ENCODE measurements around the gene NGF. TPM values are rescaled to one million over a fixed set of nuclear protein-coding genes. Genes with fewer than 3 reads are reported as not detected.

NGF gene
- polyA plus RNA-seq, 1 experiment = 6.7 TPM

DNA sequence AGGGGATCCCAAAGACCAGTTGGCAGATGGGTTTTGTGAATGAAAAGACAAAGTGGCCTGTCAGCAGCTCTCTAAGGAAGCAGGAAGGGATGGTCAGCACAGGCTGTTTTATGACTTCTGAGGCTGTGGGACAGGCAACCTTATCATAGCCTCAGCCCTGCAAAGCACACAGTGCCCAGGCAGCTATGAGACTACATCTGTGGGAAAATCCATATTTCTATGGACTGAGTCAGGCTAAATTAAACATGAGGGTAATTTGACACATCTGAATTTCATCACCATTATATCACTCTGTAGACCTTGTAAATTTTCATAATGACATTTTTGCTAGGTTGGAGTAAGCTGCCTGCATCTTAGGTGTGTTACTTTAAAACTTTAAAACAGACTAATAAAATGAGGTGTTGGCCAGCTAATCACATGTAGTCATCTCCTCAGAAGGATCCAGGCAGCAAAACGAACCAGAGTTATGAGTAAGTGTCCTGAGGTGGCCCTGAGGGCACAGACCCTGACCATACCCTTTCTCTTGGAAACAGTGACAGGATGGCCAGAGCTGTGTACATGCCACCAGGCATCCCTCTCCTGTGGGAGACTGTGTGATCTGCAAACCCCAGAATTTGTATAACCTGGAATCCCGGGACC is 14.6 kb downstream of the NGF start:
- POLR2A ChIA-PET = no interaction called here
- no peaks in the 10 kb centered on the region for H3K9me3 ChIP-seq (ENCODE audit: control insufficient read depth, insufficient read depth, low read length)
- no peaks in the 10 kb centered on the region for H3K27me3 ChIP-seq (ENCODE audit: control insufficient read depth, insufficient read depth, low read length)
- H3K4me3 ChIP-seq (ENCODE audit: low read depth, low read length) = no peak overlapping the region
- peak overlapping the region; percentile 47 for H3K27ac ChIP-seq (ENCODE audit: low read depth, low read length)
- no peak for TF ChIP-seq CTCF (IDR thresholded peaks at IDR 0.05; ENCODE audit: low read depth, low read length)
- no peak for DNase-seq (ENCODE audit: low read depth, low spot score)
- CTCF ChIA-PET = interaction anchor here (0.9 to 1.7 kb wide), 4 partner anchors 9 to 272 kb away, joined by 3 to 7 read pairs (median 3); no protein-coding TSS in a partner anchor

DNA sequence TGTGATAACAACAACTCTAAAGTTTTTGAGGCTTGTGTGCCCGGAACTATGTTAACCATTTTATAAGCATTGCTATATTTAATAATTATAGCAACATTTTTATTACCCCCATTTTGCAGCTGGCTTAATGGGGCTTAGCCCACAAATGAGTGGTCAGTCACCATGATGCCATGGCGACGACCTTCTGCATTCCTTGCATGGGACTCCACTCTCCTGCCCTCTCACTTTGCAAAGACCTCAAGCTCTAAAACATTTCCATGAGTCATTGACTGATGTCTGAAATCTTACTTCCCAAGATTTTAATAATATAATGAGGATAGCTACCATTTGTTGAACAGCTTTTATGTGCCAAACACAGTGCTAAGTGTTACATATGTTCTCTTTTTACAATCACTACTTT is 15.4 kb downstream of the NGF start:
- ChIA-PET CTCF (interaction anchor here (0.9 to 1.7 kb wide), 4 partner anchors 9 to 273 kb away, joined by 3 to 7 read pairs (median 3); no protein-coding TSS in a partner anchor), POLR2A (interaction anchor here (1.0 kb wide), 1 partner anchor 72 kb away, joined by 3 read pairs; no protein-coding TSS in a partner anchor)
- Histone ChIP-seq H3K27me3 (ENCODE audit: control insufficient read depth, insufficient read depth, low read length) (no peaks in the 10 kb centered on the region), H3K9me3 (ENCODE audit: control insufficient read depth, insufficient read depth, low read length) (no peaks in the 10 kb centered on the region), H3K27ac (ENCODE audit: low read depth, low read length) (no peak overlapping the region), H3K4me3 (ENCODE audit: low read depth, low read length) (no peak overlapping the region)
- no peak for TF ChIP-seq CTCF (IDR thresholded peaks at IDR 0.05; ENCODE audit: low read depth, low read length)
- DNase-seq (ENCODE audit: low read depth, low spot score) = no peak

GRCh38 chr1:115320377-115320776 is 17.7 kb downstream of the NGF start:
- Histone ChIP-seq H3K4me3 (ENCODE audit: low read depth, low read length) (no peak overlapping the region), H3K27me3 (ENCODE audit: control insufficient read depth, insufficient read depth, low read length) (no peaks in the 10 kb centered on the region), H3K27ac (ENCODE audit: low read depth, low read length) (no peak overlapping the region), H3K9me3 (ENCODE audit: control insufficient read depth, insufficient read depth, low read length) (no peaks in the 10 kb centered on the region)
- no peak for TF ChIP-seq CTCF (IDR thresholded peaks at IDR 0.05; ENCODE audit: low read depth, low read length)
- DNase-seq (ENCODE audit: low read depth, low spot score) = no peak
- CTCF ChIA-PET = interaction anchor here (1.1 kb wide), 1 partner anchor 181 kb away, joined by 4 read pairs; no protein-coding TSS in a partner anchor
- POLR2A ChIA-PET = no interaction called here

GRCh38 chr1:115319706-115320105 is 18.3 kb downstream of the NGF start:
- Histone ChIP-seq H3K9me3 (ENCODE audit: control insufficient read depth, insufficient read depth, low read length) (no peaks in the 10 kb centered on the region), H3K4me3 (ENCODE audit: low read depth, low read length) (no peak overlapping the region), H3K27ac (ENCODE audit: low read depth, low read length) (no peak overlapping the region), H3K27me3 (ENCODE audit: control insufficient read depth, insufficient read depth, low read length) (no peaks in the 10 kb centered on the region)
- ChIA-PET POLR2A (no interaction called here), CTCF (no interaction called here)
- TF ChIP-seq CTCF (IDR thresholded peaks at IDR 0.05; ENCODE audit: low read depth, low read length) = no peak
- no peak for DNase-seq (ENCODE audit: low read depth, low spot score)

Measured in AG04450 (cell line).